GM20000 (cell line): ENCODE results near the gene LRRC8C.

ENCODE experiments used
- DNase-seq: peaks from one replicate; pipeline ENCODE4 v3.0.0; 2012; ENCODE audit warnings: low spot score
- TF ChIP-seq, protein P1 (sequence below): IDR thresholded peaks from 2 replicates; pipeline ENCODE4 v1.5.1; 2012; ENCODE audit warnings: mild to moderate bottlenecking, control low read depth; ENCODE audit errors: extremely low read depth, missing control alignments

Gene LRRC8C

DNA sequence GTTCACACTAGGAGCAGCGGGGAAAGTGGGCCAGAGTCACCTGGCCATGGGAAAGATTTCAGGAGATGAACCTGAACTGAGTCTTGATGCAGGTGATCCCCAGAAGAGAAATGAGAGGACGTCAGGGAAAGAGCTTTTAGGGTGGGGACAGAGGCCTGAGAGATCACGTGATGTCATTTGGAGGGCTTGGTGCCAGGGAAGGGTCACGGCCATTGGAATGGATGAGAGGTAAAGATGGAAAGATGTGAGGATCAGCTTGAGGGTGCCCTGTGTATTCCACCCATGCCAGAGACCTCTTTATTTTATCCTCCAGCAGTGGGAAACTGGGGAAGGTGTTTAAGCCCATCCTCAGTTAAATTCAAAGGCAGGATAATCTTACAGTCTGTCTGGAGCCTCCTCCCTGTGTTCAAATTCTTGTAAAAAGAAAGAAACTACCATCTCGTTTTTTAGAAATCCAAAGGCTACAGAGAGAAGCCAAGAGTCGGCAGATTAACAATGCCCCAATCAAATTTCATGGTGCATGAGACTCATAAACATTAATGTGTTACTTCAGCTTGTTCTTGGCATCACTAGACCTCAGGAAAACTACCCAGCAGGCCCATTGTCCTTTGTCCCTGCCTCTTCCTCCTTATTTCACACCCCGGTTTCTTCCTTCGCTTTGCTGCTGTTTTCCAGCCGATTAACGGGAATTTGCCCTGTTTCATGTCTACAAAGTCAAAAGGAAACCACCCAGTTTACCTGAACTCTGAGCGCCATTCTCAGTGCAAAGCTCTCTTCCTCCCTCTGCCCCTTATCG lies 94.8 kb downstream of the LRRC8C start:
- TF ChIP-seq, protein P1, sequence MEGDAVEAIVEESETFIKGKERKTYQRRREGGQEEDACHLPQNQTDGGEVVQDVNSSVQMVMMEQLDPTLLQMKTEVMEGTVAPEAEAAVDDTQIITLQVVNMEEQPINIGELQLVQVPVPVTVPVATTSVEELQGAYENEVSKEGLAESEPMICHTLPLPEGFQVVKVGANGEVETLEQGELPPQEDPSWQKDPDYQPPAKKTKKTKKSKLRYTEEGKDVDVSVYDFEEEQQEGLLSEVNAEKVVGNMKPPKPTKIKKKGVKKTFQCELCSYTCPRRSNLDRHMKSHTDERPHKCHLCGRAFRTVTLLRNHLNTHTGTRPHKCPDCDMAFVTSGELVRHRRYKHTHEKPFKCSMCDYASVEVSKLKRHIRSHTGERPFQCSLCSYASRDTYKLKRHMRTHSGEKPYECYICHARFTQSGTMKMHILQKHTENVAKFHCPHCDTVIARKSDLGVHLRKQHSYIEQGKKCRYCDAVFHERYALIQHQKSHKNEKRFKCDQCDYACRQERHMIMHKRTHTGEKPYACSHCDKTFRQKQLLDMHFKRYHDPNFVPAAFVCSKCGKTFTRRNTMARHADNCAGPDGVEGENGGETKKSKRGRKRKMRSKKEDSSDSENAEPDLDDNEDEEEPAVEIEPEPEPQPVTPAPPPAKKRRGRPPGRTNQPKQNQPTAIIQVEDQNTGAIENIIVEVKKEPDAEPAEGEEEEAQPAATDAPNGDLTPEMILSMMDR: no peak
- no peak for DNase-seq

DNA sequence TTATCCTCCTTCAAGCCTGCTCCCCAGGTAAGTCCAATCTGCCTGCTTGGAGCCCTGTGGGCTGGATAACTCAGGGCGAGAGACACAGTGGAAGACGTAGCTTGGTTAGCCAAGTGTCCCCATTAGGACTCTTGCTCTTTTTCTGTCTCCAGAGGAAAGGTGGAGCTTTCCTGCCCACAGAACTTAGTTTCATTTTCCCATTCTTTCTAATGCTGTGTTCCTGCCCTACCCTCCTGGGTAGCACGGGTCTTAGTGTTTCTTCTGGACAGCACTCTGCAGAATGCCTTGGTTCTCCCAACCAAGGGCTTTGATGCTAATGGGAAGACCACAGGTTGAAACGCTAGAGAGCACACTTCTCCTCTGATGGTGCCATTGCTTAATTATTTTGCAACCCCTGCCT lies 95.5 kb downstream of the LRRC8C start:
- TF ChIP-seq, protein P1: no peak
- DNase-seq: no peak

DNA sequence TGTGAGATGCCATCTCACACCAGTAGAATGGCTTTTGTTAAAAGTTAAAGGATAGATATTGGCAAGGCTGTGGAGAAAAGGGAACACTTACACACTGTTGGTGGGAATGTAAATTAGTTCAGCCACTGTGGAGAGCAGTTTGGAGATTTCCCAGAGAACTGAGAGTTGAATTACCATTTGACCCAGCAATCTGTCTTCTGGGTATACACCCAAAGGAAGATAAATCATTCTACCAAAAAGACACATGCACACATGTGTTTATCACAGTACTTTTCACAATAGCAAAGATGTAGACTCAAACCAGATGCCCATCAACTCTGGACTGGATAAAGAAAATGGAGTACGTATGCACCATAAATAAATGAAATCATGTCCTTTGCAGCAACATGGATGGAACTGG lies 99.3 kb downstream of the LRRC8C start:
- DNase-seq: no peak
- TF ChIP-seq, protein P1: no peak

DNA sequence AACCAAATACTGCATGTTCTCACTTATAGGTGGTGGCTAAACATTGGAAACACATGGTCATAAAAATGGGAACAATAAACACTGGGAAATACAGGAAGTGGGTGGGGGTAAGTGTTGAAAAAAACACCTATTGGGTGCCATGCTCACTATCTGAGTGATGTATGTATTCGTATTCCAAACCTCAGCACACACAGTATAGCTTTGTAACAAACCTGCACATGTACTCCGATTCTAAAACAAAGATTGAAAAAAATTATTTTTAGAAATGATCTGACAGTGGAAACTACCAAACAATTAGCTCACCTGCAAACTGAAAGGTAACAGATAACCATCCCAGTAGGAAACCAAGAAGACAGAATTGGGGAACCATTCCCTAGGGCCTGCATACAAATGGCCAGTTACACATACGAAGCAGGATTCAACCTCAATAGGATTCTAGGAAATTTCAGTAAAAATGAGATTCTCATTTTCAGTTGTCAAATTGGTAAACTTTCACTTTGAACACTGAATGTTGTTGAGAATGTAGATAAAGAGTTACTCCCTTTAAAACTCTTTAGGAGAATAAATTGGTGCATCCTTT lies 99.8 kb downstream of the LRRC8C start:
- DNase-seq: no peak
- TF ChIP-seq, protein P1: no peak

DNA sequence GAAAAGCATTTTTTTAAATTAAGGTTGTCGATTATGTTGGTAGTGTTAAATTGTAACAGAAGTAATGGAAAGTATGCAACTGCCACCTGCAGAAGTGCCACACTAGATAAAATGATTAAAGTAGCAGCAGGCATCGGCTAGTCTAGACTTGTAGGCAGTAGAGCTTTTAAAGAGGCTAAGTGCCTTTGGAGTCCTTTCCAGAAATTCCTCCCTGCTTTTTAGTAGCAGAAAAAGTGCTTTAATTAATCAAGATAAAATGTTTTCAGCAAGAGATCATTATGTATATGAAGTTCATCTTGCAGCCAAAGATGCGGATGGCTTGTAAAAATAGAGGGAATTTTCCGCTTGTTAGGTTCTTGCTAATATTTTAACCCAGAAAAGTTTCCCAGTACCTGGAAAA lies 100.8 kb downstream of the LRRC8C start:
- TF ChIP-seq, protein P1: no peak
- no peak for DNase-seq

DNA sequence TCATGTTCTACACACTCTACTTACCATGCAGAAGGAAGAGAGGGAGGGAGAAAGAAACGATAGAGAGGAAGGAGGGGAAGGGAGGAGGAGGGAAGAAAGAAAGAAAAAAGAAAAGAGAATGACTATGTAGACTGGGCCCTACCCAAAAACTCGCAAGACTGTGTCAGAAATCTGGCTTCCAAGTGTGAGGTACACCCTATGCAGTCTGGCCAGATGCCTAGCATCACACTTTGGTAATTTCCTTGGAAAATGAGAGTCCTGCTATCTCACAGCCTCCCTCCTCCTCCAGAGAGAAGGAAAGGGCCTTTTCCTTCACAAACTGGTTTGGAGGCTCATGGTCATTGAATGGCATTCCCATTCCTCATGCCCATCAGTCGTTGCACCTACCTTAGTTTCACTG lies 101.5 kb downstream of the LRRC8C start:
- no peak for DNase-seq
- TF ChIP-seq, protein P1: no peak

DNA sequence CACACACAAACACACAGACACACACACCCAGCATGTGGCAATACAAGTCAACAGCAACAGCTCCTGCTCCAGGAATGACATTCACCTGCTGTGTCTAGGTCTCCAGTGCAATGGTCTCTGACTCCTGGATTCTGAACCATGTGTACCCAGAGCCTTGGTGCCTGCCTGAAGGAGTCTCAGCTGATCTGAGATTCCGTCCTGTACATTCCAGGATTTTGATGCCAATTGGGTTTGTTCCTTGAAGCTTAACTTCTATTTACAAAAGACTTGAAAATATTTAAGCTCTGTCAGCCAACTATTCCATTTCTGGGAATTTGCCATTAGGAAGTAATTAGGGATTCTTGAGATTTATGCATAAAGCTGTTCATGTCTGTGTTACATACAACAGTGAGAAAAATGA lies 102.6 kb downstream of the LRRC8C start:
- TF ChIP-seq, protein P1: no peak
- DNase-seq: no peak
